Peyer's patch (tissue), 4 donors: Measurements from ENCODE around the gene CDC26.

ENCODE experiments used
- CTCF ChIP-seq, 6 experiments: fragments of 450-650 bp in 4 of 6; fragments of 200-600 bp in 2 of 6; sonication (generic) in 1 of 6; IDR thresholded peaks; one replicate each; pipeline ENCODE4 v1.5.1; 2017 to 2019; ENCODE audit warnings: antibody characterized with exemption in 6 of 6, mild to moderate bottlenecking in 3 of 6, moderate library complexity in 1 of 6
- POLR2A ChIP-seq, 2 donors: fragments of 450-650 bp; IDR thresholded peaks; one replicate each; pipeline ENCODE4 v1.5.1; 2017; ENCODE audit warnings: antibody characterized with exemption in 2 of 2, mild to moderate bottlenecking in 2 of 2, moderate library complexity in 2 of 2

GRCh38 chr9:113320051-113320450 lies 44.7 kb upstream of the CDC26 start:
- no peak for TF ChIP-seq CTCF (IDR thresholded peaks at IDR 0.05)
- TF ChIP-seq POLR2A (IDR thresholded peaks at IDR 0.05) = no peak
